ENCODE results near the gene TNFRSF14.

- TF ChIP-seq CTCF (IDR thresholded peaks at IDR 0.05) (no peak), POLR2A (IDR thresholded peaks at IDR 0.05) (no peak)
These were observed 43.2 kb upstream of the TNFRSF14 start for GRCh38 chr1:2512862-2513421.
